Loucy (cell line): ENCODE data around the gene SDE2.

Experiments used
- H2AFZ ChIP-seq: fragments of 200-600 bp; sonication (generic); 2 replicates; pipeline ENCODE4 v1.6.0; 2016; ENCODE audit warnings: antibody characterized with exemption, mild to moderate bottlenecking, low read length, moderate library complexity
- H3F3A ChIP-seq: fragments of 200-600 bp; 2 replicates; pipeline ENCODE4 v1.6.0; 2016; ENCODE audit warnings: antibody characterized with exemption, low read depth, mild to moderate bottlenecking
- H3K27me3 ChIP-seq: fragments of 200-600 bp; sonication (generic); 2 replicates; pipeline ENCODE4 v1.6.1; 2014; ENCODE audit warnings: low read length, mild to moderate bottlenecking; ENCODE audit not compliant: insufficient read depth, poor library complexity, severe bottlenecking
- H3K36me3 ChIP-seq: fragments of 200-600 bp; sonication (generic); 2 replicates; pipeline ENCODE4 v1.6.1; 2016; ENCODE audit warnings: low read length; ENCODE audit not compliant: insufficient read depth
- H3K4me1 ChIP-seq: fragments of 200-600 bp; sonication (generic); 2 replicates; pipeline ENCODE4 v1.5.1; 2014; ENCODE audit warnings: low read length, mild to moderate bottlenecking; ENCODE audit not compliant: insufficient read depth, poor library complexity, severe bottlenecking
- H3K4me2 ChIP-seq: fragments of 200-600 bp; sonication (generic); 2 replicates; pipeline ENCODE4 v1.6.0; 2014; ENCODE audit warnings: antibody characterized with exemption, low read length, low read depth, mild to moderate bottlenecking; ENCODE audit not compliant: poor library complexity, severe bottlenecking
- H3K4me3 ChIP-seq: fragments of 200-600 bp; sonication (generic); 2 replicates; pipeline ENCODE4 v1.5.1; 2014; ENCODE audit warnings: low read length, mild to moderate bottlenecking, mixed read lengths; ENCODE audit not compliant: poor library complexity, severe bottlenecking
- H3K79me2 ChIP-seq: fragments of 200-600 bp; sonication (generic); 2 replicates; pipeline ENCODE4 v1.6.1; 2014; ENCODE audit warnings: low read length; ENCODE audit not compliant: insufficient read depth
- H3K9ac ChIP-seq: fragments of 200-600 bp; sonication (generic); 2 replicates; pipeline ENCODE4 v1.6.0; 2014; ENCODE audit warnings: mild to moderate bottlenecking, low read depth, low read length, moderate library complexity; ENCODE audit not compliant: poor library complexity, severe bottlenecking
- H3K9me2 ChIP-seq: fragments of 200-600 bp; sonication (generic); replicated peaks from 2 replicates; pipeline ENCODE4 v1.6.1; 2016; ENCODE audit warnings: low read depth, low read length, mixed read lengths
- H3K9me3 ChIP-seq: fragments of 200-600 bp; sonication (generic); 2 replicates; pipeline ENCODE4 v1.6.1; 2014; ENCODE audit warnings: mild to moderate bottlenecking, antibody characterized with exemption, low read length, low read depth; ENCODE audit not compliant: insufficient read depth
- H4K20me1 ChIP-seq: fragments of 200-600 bp; sonication (generic); 2 replicates; pipeline ENCODE4 v1.6.0; 2014; ENCODE audit warnings: antibody characterized with exemption, low read length, mild to moderate bottlenecking; ENCODE audit not compliant: insufficient read depth, poor library complexity, severe bottlenecking
- EZH2phosphoT487 ChIP-seq: fragments of 200-600 bp; IDR thresholded peaks from 2 replicates; pipeline ENCODE4 v1.6.1; 2018; ENCODE audit warnings: antibody characterized with exemption, mild to moderate bottlenecking, moderate library complexity, borderline replicate concordance
- TF ChIP-seq, protein P1 (sequence below): fragments of 200-600 bp; sonication (generic); conservative IDR thresholded peaks from 2 replicates; pipeline ENCODE4 v1.5.1; 2014; ENCODE audit warnings: mild to moderate bottlenecking, antibody characterized with exemption, low read length

SDE2 gene

DNA sequence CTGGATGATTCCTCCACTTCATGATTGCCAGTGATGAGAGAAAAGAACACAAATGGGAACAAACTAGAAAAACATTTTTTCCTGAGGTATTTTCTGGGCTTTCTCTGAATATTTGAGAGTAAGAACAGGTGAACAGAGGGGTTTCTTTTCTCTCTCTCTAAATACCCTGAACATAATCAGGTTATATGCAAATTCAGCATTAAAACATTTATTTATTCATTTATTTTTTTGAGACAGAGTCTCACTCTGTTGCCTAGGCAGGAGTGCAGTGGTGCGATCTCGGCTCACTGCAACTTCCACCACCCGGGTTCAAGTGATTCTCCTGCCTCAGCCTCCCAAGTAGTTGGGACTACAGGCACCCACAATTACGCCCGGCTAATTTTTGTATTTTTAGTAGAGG lies 52.3 kb downstream of the SDE2 start:
- no peaks in the 10 kb centered on the region for H3K27me3 ChIP-seq
- no peak overlapping the region for H3K4me2 ChIP-seq
- H3F3A ChIP-seq, result no peaks in the 10 kb centered on the region
- TF ChIP-seq EZH2phosphoT487, result no peak
- TF ChIP-seq, protein P1, sequence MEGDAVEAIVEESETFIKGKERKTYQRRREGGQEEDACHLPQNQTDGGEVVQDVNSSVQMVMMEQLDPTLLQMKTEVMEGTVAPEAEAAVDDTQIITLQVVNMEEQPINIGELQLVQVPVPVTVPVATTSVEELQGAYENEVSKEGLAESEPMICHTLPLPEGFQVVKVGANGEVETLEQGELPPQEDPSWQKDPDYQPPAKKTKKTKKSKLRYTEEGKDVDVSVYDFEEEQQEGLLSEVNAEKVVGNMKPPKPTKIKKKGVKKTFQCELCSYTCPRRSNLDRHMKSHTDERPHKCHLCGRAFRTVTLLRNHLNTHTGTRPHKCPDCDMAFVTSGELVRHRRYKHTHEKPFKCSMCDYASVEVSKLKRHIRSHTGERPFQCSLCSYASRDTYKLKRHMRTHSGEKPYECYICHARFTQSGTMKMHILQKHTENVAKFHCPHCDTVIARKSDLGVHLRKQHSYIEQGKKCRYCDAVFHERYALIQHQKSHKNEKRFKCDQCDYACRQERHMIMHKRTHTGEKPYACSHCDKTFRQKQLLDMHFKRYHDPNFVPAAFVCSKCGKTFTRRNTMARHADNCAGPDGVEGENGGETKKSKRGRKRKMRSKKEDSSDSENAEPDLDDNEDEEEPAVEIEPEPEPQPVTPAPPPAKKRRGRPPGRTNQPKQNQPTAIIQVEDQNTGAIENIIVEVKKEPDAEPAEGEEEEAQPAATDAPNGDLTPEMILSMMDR, result no peak
- H3K4me3 ChIP-seq, result no peak overlapping the region
- H3K9ac ChIP-seq, result no peak overlapping the region
- no peak overlapping the region for H2AFZ ChIP-seq
- peaks cover 13% of the 10 kb centered on the region for H3K4me1 ChIP-seq
- no peaks in the 10 kb centered on the region for H3K9me2 ChIP-seq
- no peaks in the 10 kb centered on the region for H3K9me3 ChIP-seq
- no peaks in the 10 kb centered on the region for H3K79me2 ChIP-seq
- H4K20me1 ChIP-seq, result no peaks in the 10 kb centered on the region
- no peaks in the 10 kb centered on the region for H3K36me3 ChIP-seq

DNA sequence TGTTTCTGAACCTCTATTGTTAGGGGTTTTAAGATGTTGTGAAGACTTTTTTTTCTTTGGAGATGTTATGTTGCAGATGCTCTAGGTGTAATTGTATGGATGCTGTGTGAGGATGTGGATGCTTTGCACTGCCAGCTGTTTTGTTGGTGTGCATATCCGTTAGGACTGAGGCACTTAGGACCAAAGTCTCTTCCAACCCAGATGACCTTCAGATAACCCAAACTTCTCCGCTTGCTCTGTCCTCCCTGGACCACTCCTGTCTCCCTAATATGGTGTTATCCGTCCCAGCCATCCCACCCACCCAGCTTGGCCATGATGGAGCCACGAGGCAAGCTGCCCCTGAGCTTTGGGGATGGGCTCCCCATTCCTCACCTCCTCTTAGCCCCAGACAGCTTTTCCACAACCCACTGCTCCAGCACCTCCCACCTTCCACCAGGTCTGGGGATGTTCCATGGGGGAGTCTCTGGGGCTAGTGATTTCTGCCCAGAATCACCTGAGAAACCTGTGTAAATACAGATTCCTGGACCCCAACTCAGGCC lies 53.0 kb downstream of the SDE2 start:
- H3K9me2 ChIP-seq, result no peaks in the 10 kb centered on the region
- no peaks in the 10 kb centered on the region for H3K36me3 ChIP-seq
- H2AFZ ChIP-seq, result no peak overlapping the region
- no peaks in the 10 kb centered on the region for H3F3A ChIP-seq
- H4K20me1 ChIP-seq, result no peaks in the 10 kb centered on the region
- TF ChIP-seq, protein P1, result no peak
- no peak for TF ChIP-seq EZH2phosphoT487
- no peak overlapping the region for H3K4me3 ChIP-seq
- no peaks in the 10 kb centered on the region for H3K9me3 ChIP-seq
- no peak overlapping the region for H3K4me2 ChIP-seq
- H3K4me1 ChIP-seq, result peaks cover 13% of the 10 kb centered on the region
- H3K79me2 ChIP-seq, result no peaks in the 10 kb centered on the region
- no peak overlapping the region for H3K9ac ChIP-seq
- H3K27me3 ChIP-seq, result no peaks in the 10 kb centered on the region

DNA sequence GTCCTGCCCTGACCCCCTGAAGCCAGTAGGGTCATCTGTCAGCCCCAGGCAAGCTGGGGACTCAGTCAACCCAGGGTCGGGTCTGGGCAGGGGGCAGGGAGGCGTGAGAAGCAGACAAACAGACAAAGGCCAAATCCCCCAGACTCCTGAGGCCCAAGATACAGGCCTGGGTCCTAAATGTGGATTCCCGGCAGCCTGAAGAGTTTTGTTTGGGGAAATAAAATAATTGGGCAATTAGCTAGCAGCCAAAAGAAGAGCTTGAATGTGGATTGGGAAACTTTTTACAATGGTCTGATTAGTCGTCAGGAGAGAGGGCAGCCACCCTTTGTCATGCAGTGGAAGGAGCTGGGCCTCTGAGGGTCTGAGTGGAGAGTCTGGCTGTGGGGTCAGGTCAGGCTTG lies 53.6 kb downstream of the SDE2 start:
- TF ChIP-seq, protein P1, result no peak
- TF ChIP-seq EZH2phosphoT487, result no peak
- Histone ChIP-seq H2AFZ (no peak overlapping the region), H3F3A (no peaks in the 10 kb centered on the region), H3K4me2 (no peak overlapping the region), H3K9ac (no peak overlapping the region), H3K9me2 (no peaks in the 10 kb centered on the region), H3K36me3 (no peaks in the 10 kb centered on the region), H3K9me3 (no peaks in the 10 kb centered on the region), H3K4me3 (no peak overlapping the region), H3K79me2 (no peaks in the 10 kb centered on the region), H3K4me1 (peaks cover 13% of the 10 kb centered on the region), H4K20me1 (no peaks in the 10 kb centered on the region), H3K27me3 (no peaks in the 10 kb centered on the region)
